ENCODE measurements around the gene PTPRN2. TPM values are rescaled to one million over a fixed set of nuclear protein-coding genes. Genes with fewer than 3 reads are reported as not detected.
"Not testable (repeated sequence)": the region's sequence is repeated elsewhere in the genome, so short reads cannot be mapped to it uniquely, and the experiment has no call there.

Gene PTPRN2
- total and polyA plus RNA-seq, 3 experiments from 2014 or later, result 0.33 to 1.2 (median 0.42) TPM

DNA sequence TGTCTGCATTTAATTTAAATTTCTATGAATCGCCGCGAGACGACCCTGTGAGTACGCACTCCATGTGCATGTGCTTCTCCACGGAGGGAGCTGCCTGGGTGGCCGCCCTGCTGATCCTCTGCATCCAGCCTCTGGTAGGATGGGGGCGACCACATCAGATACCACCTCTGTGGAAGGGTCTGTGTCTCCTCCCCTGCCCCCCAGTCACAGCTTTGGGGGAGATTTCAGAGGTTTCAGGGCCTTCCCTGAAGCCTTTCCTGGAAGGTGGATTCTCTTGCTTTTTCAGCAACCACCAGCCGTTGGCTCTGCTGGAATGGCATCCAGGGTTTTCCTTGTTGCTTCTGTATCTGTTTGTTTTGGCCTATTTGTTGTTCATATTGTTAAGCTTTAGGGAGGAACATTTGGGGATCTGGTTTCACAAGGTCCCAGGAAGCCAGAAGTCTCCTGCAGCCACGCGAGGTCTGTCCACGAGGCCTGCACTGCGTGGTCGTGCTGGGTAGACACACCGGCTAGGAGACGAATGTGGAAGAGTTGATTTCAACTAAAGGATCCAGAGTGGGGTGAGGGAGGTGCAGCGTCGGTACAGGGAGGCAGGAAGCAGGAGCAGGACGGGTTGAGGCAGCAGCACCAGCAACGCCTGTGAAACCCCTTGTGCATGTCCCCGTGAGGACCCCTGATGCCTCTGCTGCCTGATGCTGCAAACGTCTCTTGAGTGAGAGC lies 329.1 kb downstream of the PTPRN2 start:
- peak in 1 of 5 donors; percentile 23 for DNase-seq
- Mint-ChIP-seq H3K9me3 (peaks cover 0 to 10% (median 3%) of the 10 kb centered on the region in 5 donors), H3K4me3 (no peak overlapping the region), H3K27ac (no peak overlapping the region), H3K4me1 (no peaks in the 10 kb centered on the region), H3K27me3 (peaks cover 2 to 6% of the 10 kb centered on the region in 2 donors), H3K36me3 (no peaks in the 10 kb centered on the region)
- no peaks in the 10 kb centered on the region for H3K9me3 ChIP-seq (ENCODE audit: low read length)
- H3K27me3 ChIP-seq (ENCODE audit: insufficient read depth, low read length, poor library complexity, severe bottlenecking), result no peaks in the 10 kb centered on the region
- ChIA-PET CTCF (no interaction called here), POLR2A (no interaction called here)
- no peaks in the 10 kb centered on the region for H3K36me3 ChIP-seq (ENCODE audit: insufficient read depth, low read length)
- H3K4me1 ChIP-seq (ENCODE audit: insufficient read depth, low read length), result no peaks in the 10 kb centered on the region
- H3K4me3 ChIP-seq (ENCODE audit: low read length), result no peak overlapping the region
- H3K27ac ChIP-seq (ENCODE audit: low read depth, low read length), result no peak overlapping the region

- ChIA-PET CTCF (no interaction called here), POLR2A (no interaction called here)
- Mint-ChIP-seq H3K4me3 (no peak overlapping the region), H3K9me3 (peaks cover 0 to 10% (median 3%) of the 10 kb centered on the region in 5 donors), H3K27ac (no peak overlapping the region), H3K36me3 (no peaks in the 10 kb centered on the region), H3K4me1 (no peaks in the 10 kb centered on the region), H3K27me3 (peaks cover 2 to 6% of the 10 kb centered on the region in 2 donors)
- Histone ChIP-seq H3K27me3 (ENCODE audit: insufficient read depth, low read length, poor library complexity, severe bottlenecking) (no peaks in the 10 kb centered on the region), H3K4me1 (ENCODE audit: insufficient read depth, low read length) (no peaks in the 10 kb centered on the region), H3K36me3 (ENCODE audit: insufficient read depth, low read length) (no peaks in the 10 kb centered on the region), H3K4me3 (ENCODE audit: low read length) (no peak overlapping the region), H3K27ac (ENCODE audit: low read depth, low read length) (no peak overlapping the region), H3K9me3 (ENCODE audit: low read length) (no peaks in the 10 kb centered on the region)
- peak in 1 of 5 donors; percentile 36 for DNase-seq
These were observed 329.9 kb downstream of the PTPRN2 start for GRCh38 chr7:158257516-158258410.

DNA sequence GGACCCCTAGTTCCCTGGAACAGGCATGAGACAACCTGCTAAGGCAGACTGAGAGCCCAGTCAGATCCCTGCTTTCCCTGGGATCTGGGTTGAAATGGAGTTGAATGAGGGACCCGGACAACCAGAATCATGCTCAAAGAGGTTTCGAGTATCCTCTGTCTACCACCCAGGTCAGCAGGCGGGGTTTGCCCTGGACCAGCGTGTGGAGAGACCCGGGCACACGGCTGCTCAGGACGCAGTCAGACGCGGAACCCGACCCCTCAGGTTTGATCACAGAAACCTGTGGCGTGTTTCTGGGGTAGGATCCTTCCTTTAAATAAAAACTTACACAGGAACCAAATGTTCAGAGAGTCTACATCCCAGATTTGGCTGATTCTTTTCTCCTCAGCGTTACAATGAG lies 330.6 kb downstream of the PTPRN2 start:
- Histone ChIP-seq H3K9me3 (ENCODE audit: low read length) (no peaks in the 10 kb centered on the region), H3K4me3 (ENCODE audit: low read length) (no peak overlapping the region), H3K27me3 (ENCODE audit: insufficient read depth, low read length, poor library complexity, severe bottlenecking) (no peaks in the 10 kb centered on the region), H3K36me3 (ENCODE audit: insufficient read depth, low read length) (no peaks in the 10 kb centered on the region), H3K4me1 (ENCODE audit: insufficient read depth, low read length) (no peaks in the 10 kb centered on the region), H3K27ac (ENCODE audit: low read depth, low read length) (no peak overlapping the region)
- CTCF ChIA-PET, result no interaction called here
- peak in 1 of 5 donors; percentile 17 for DNase-seq
- POLR2A ChIA-PET, result no interaction called here
- no peak overlapping the region for H3K27ac Mint-ChIP-seq
- no peaks in the 10 kb centered on the region for H3K4me1 Mint-ChIP-seq
- H3K4me3 Mint-ChIP-seq, result no peak overlapping the region
- peaks cover 0 to 10% (median 3%) of the 10 kb centered on the region in 5 donors for H3K9me3 Mint-ChIP-seq
- H3K36me3 Mint-ChIP-seq, result no peaks in the 10 kb centered on the region
- H3K27me3 Mint-ChIP-seq, result peaks cover 2 to 6% of the 10 kb centered on the region in 2 donors

DNA sequence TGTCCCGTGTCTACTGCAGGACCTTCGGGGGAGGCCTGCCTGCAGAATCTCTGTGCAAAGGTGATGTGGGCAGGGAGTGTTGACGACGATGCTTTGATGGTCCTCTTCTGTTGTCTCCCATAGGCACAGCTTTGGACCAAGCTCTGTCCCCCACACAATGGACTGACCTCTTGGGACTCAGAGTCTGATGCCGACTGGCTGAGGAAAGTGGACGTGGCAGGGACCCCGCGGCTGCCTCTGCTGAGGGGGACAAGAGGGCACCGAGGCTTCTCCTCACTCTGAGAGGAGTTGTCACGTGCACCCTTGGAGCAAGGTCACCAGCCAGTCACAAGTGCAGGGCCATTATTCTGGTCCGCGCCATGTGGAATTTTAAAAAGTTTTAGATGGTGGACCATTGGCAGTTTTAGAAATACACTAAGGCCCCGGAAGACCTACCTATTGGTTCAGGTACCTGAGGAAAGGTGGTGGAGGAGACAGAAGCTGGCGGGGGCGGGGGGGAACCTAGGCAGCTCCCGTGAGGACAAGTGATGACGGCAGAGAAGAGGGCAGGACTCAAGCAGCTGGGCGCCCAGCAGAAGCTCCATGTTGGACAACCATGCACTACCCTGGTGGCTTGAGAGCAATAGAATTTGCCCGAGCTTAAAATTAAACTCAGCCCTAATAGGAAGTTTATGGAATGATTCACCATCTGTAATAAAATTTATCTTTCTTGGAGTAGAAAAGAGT lies 331.4 kb downstream of the PTPRN2 start:
- ChIA-PET POLR2A (no interaction called here), CTCF (no interaction called here)
- Histone ChIP-seq H3K4me3 (ENCODE audit: low read length) (no peak overlapping the region), H3K27me3 (ENCODE audit: insufficient read depth, low read length, poor library complexity, severe bottlenecking) (no peaks in the 10 kb centered on the region), H3K27ac (ENCODE audit: low read depth, low read length) (no peak overlapping the region), H3K9me3 (ENCODE audit: low read length) (no peaks in the 10 kb centered on the region), H3K4me1 (ENCODE audit: insufficient read depth, low read length) (no peaks in the 10 kb centered on the region), H3K36me3 (ENCODE audit: insufficient read depth, low read length) (no peaks in the 10 kb centered on the region)
- Mint-ChIP-seq H3K4me1 (no peaks in the 10 kb centered on the region), H3K9me3 (peaks cover 0 to 10% (median 3%) of the 10 kb centered on the region in 5 donors), H3K27ac (no peak overlapping the region), H3K4me3 (no peak overlapping the region), H3K27me3 (peaks cover 2 to 6% of the 10 kb centered on the region in 2 donors), H3K36me3 (no peaks in the 10 kb centered on the region)
- DNase-seq, result peak in 1 of 5 donors; percentile 18

- Histone ChIP-seq H3K27ac (ENCODE audit: low read depth, low read length) (no peak overlapping the region), H3K4me3 (ENCODE audit: low read length) (no peak overlapping the region), H3K4me1 (ENCODE audit: insufficient read depth, low read length) (no peaks in the 10 kb centered on the region), H3K36me3 (ENCODE audit: insufficient read depth, low read length) (no peaks in the 10 kb centered on the region), H3K9me3 (ENCODE audit: low read length) (no peaks in the 10 kb centered on the region), H3K27me3 (ENCODE audit: insufficient read depth, low read length, poor library complexity, severe bottlenecking) (no peaks in the 10 kb centered on the region)
- ChIA-PET CTCF (no interaction called here), POLR2A (no interaction called here)
- Mint-ChIP-seq H3K27ac (peak overlapping the region in 1 of 8 donors; percentile 34), H3K4me1 (no peaks in the 10 kb centered on the region), H3K27me3 (peaks cover 2 to 6% of the 10 kb centered on the region in 2 donors), H3K9me3 (peaks cover 0 to 8% (median 3%) of the 10 kb centered on the region in 5 donors), H3K4me3 (no peak overlapping the region), H3K36me3 (no peaks in the 10 kb centered on the region)
- DNase-seq, result no peak
These were observed 332.1 kb downstream of the PTPRN2 start for GRCh38 chr7:158255558-158255957.

GRCh38 chr7:158255156-158255555 lies 332.5 kb downstream of the PTPRN2 start:
- H3K4me1 ChIP-seq (ENCODE audit: insufficient read depth, low read length), result no peaks in the 10 kb centered on the region
- Mint-ChIP-seq H3K36me3 (no peaks in the 10 kb centered on the region), H3K27ac (no peak overlapping the region), H3K9me3 (peaks cover 0 to 5% (median 3%) of the 10 kb centered on the region in 5 donors), H3K4me1 (no peaks in the 10 kb centered on the region), H3K4me3 (no peak overlapping the region), H3K27me3 (peaks cover 2 to 6% of the 10 kb centered on the region in 2 donors)
- ChIA-PET POLR2A (no interaction called here), CTCF (no interaction called here)
- H3K27me3 ChIP-seq (ENCODE audit: insufficient read depth, low read length, poor library complexity, severe bottlenecking), result no peaks in the 10 kb centered on the region
- no peaks in the 10 kb centered on the region for H3K9me3 ChIP-seq (ENCODE audit: low read length)
- DNase-seq, result peak in 1 of 5 donors; percentile 11
- no peak overlapping the region for H3K27ac ChIP-seq (ENCODE audit: low read depth, low read length)
- no peak overlapping the region for H3K4me3 ChIP-seq (ENCODE audit: low read length)
- H3K36me3 ChIP-seq (ENCODE audit: insufficient read depth, low read length), result no peaks in the 10 kb centered on the region

- H3K4me1 Mint-ChIP-seq; DNase-seq; H3K27me3 ChIP-seq (ENCODE audit: insufficient read depth, low read length, poor library complexity, severe bottlenecking); H3K27me3 Mint-ChIP-seq; H3K27ac Mint-ChIP-seq; H3K27ac ChIP-seq (ENCODE audit: low read depth, low read length); H3K4me1 ChIP-seq (ENCODE audit: insufficient read depth, low read length); H3K4me3 ChIP-seq (ENCODE audit: low read length); CTCF ChIA-PET; H3K36me3 ChIP-seq (ENCODE audit: insufficient read depth, low read length); H3K9me3 Mint-ChIP-seq; H3K36me3 Mint-ChIP-seq; POLR2A ChIA-PET; H3K9me3 ChIP-seq (ENCODE audit: low read length); H3K4me3 Mint-ChIP-seq: not testable (repeated sequence)
These were observed 334.0 kb downstream of the PTPRN2 start for GRCh38 chr7:158253670-158254045.

All from CD8-positive, alpha-beta memory T cell (primary cell).